ENCODE measurements around the gene ZNF497.
"Not testable (repeated sequence)": the region's sequence is repeated elsewhere in the genome, so short reads cannot be mapped to it uniquely, and the experiment has no call there.

Gene ZNF497

GRCh38 chr19:58362272-58362994 is at the start of gene ZNF497:
Gene ZNF497 (minus strand): TSS chr19:58362751. CDS start chr19:58357635, 5,116 bp downstream.
- peak within 1 kb of the TSS; percentile 92 for H3K4me3 ChIP-seq (ENCODE audit: low read depth, low read length)
- no peaks in the 10 kb centered on the region for H3K4me1 ChIP-seq (ENCODE audit: control insufficient read depth, insufficient read depth, low read length, unreplicated experiment)
- no peaks in the 10 kb centered on the region for H3K36me3 ChIP-seq (ENCODE audit: insufficient read depth, low read length)
- H2AFZ ChIP-seq (ENCODE audit: low read length, unreplicated experiment), result peak within 1 kb of the TSS; percentile 94
- H3K27me3 ChIP-seq (ENCODE audit: insufficient read depth, low read length), result no peaks in the 10 kb centered on the region
- H3K27ac ChIP-seq (ENCODE audit: low read depth, low read length), result peak within 1 kb of the TSS; percentile 89
- no peaks in the 10 kb centered on the region for H3K79me2 ChIP-seq (ENCODE audit: control insufficient read depth, insufficient read depth, low read length, unreplicated experiment)

- peak overlapping the region; percentile 55; the same call in 1 of the 2 replicates for H3K27ac ChIP-seq (ENCODE audit: low read depth, low read length)
- H3K27me3 ChIP-seq (ENCODE audit: insufficient read depth, low read length), result no peaks in the 10 kb centered on the region
- peak overlapping the region; percentile 99 for H3K4me3 ChIP-seq (ENCODE audit: low read depth, low read length)
- H3K4me1 ChIP-seq (ENCODE audit: control insufficient read depth, insufficient read depth, low read length, unreplicated experiment), result peaks cover 15% of the 10 kb centered on the region
- H2AFZ ChIP-seq (ENCODE audit: low read length, unreplicated experiment), result no peak overlapping the region
- no peaks in the 10 kb centered on the region for H3K36me3 ChIP-seq (ENCODE audit: insufficient read depth, low read length)
- H3K79me2 ChIP-seq (ENCODE audit: control insufficient read depth, insufficient read depth, low read length, unreplicated experiment), result peaks cover 25% of the 10 kb centered on the region
These were observed 46.6 kb upstream of the ZNF497 start for GRCh38 chr19:58409010-58409790.

GRCh38 chr19:58408152-58409009 is 45.8 kb upstream of the ZNF497 start, which contains the start of gene ZNF584:
Gene ZNF584 (plus strand): TSS chr19:58408649. CDS start chr19:58409148, 499 bp downstream.
- Histone ChIP-seq H2AFZ (ENCODE audit: low read length, unreplicated experiment) (no peak within 1 kb of the TSS), H3K4me3 (ENCODE audit: low read depth, low read length) (peak within 1 kb of the TSS; percentile 99), H3K27me3 (ENCODE audit: insufficient read depth, low read length) (no peaks in the 10 kb centered on the region), H3K4me1 (ENCODE audit: control insufficient read depth, insufficient read depth, low read length, unreplicated experiment) (peaks cover 15% of the 10 kb centered on the region), H3K79me2 (ENCODE audit: control insufficient read depth, insufficient read depth, low read length, unreplicated experiment) (peaks cover 25% of the 10 kb centered on the region), H3K27ac (ENCODE audit: low read depth, low read length) (peak within 1 kb of the TSS; percentile 55), H3K36me3 (ENCODE audit: insufficient read depth, low read length) (no peaks in the 10 kb centered on the region)

- H3K27me3 ChIP-seq (ENCODE audit: insufficient read depth, low read length), result no peaks in the 10 kb centered on the region
- peak overlapping the region; percentile 55 for H3K27ac ChIP-seq (ENCODE audit: low read depth, low read length)
- no peak overlapping the region for H2AFZ ChIP-seq (ENCODE audit: low read length, unreplicated experiment)
- peaks cover 25% of the 10 kb centered on the region for H3K79me2 ChIP-seq (ENCODE audit: control insufficient read depth, insufficient read depth, low read length, unreplicated experiment)
- no peaks in the 10 kb centered on the region for H3K36me3 ChIP-seq (ENCODE audit: insufficient read depth, low read length)
- peaks cover 15% of the 10 kb centered on the region for H3K4me1 ChIP-seq (ENCODE audit: control insufficient read depth, insufficient read depth, low read length, unreplicated experiment)
- H3K4me3 ChIP-seq (ENCODE audit: low read depth, low read length), result peak overlapping the region; percentile 99
These were observed 45.2 kb upstream of the ZNF497 start for GRCh38 chr19:58407658-58408151.

- Histone ChIP-seq H3K4me3 (ENCODE audit: low read depth, low read length) (peak overlapping the region; percentile 99), H3K79me2 (ENCODE audit: control insufficient read depth, insufficient read depth, low read length, unreplicated experiment) (peaks cover 25% of the 10 kb centered on the region)
These were observed 44.5 kb upstream of the ZNF497 start for GRCh38 chr19:58406818-58407657.

GRCh38 chr19:58403920-58404478 is 41.4 kb upstream of the ZNF497 start:
- H3K79me2 ChIP-seq (ENCODE audit: control insufficient read depth, insufficient read depth, low read length, unreplicated experiment), result peaks cover 12% of the 10 kb centered on the region
- not testable (repeated sequence) for H3K4me3 ChIP-seq (ENCODE audit: low read depth, low read length); H3K4me1 ChIP-seq (ENCODE audit: control insufficient read depth, insufficient read depth, low read length, unreplicated experiment); H2AFZ ChIP-seq (ENCODE audit: low read length, unreplicated experiment); H3K27ac ChIP-seq (ENCODE audit: low read depth, low read length); H3K36me3 ChIP-seq (ENCODE audit: insufficient read depth, low read length); H3K27me3 ChIP-seq (ENCODE audit: insufficient read depth, low read length)

More at GRCh38 chr19:58406818-58407657, 44.5 kb upstream of the ZNF497 start:
- Histone ChIP-seq H3K36me3 (ENCODE audit: insufficient read depth, low read length) (no peaks in the 10 kb centered on the region), H3K27ac (ENCODE audit: low read depth, low read length) (peak overlapping the region; percentile 16; the same call in 1 of the 2 replicates), H3K4me1 (ENCODE audit: control insufficient read depth, insufficient read depth, low read length, unreplicated experiment) (peaks cover 17% of the 10 kb centered on the region), H2AFZ (ENCODE audit: low read length, unreplicated experiment) (no peak overlapping the region), H3K27me3 (ENCODE audit: insufficient read depth, low read length) (no peaks in the 10 kb centered on the region)

GRCh38 chr19:58401840-58402421 is 39.4 kb upstream of the ZNF497 start:
- Histone ChIP-seq H3K27ac (ENCODE audit: low read depth, low read length) (no peak overlapping the region), H3K27me3 (ENCODE audit: insufficient read depth, low read length) (no peaks in the 10 kb centered on the region), H3K4me1 (ENCODE audit: control insufficient read depth, insufficient read depth, low read length, unreplicated experiment) (peaks cover 4% of the 10 kb centered on the region), H3K36me3 (ENCODE audit: insufficient read depth, low read length) (no peaks in the 10 kb centered on the region), H2AFZ (ENCODE audit: low read length, unreplicated experiment) (no peak overlapping the region), H3K4me3 (ENCODE audit: low read depth, low read length) (peak overlapping the region; percentile 84), H3K79me2 (ENCODE audit: control insufficient read depth, insufficient read depth, low read length, unreplicated experiment) (no peaks in the 10 kb centered on the region)

- H3K36me3 ChIP-seq (ENCODE audit: insufficient read depth, low read length), result no peaks in the 10 kb centered on the region
- no peaks in the 10 kb centered on the region for H3K79me2 ChIP-seq (ENCODE audit: control insufficient read depth, insufficient read depth, low read length, unreplicated experiment)
- peak overlapping the region; percentile 84 for H3K4me3 ChIP-seq (ENCODE audit: low read depth, low read length)
- H3K27me3 ChIP-seq (ENCODE audit: insufficient read depth, low read length), result no peaks in the 10 kb centered on the region
- H2AFZ ChIP-seq (ENCODE audit: low read length, unreplicated experiment), result peak overlapping the region; percentile 68
- H3K27ac ChIP-seq (ENCODE audit: low read depth, low read length), result no peak overlapping the region
- peaks cover 4% of the 10 kb centered on the region for H3K4me1 ChIP-seq (ENCODE audit: control insufficient read depth, insufficient read depth, low read length, unreplicated experiment)
These were observed 38.6 kb upstream of the ZNF497 start for GRCh38 chr19:58400916-58401839.
